ENCODE results near the gene EEIG1. TPM values are rescaled to one million over a fixed set of nuclear protein-coding genes. Genes with fewer than 3 reads are reported as not detected.
"Not testable (repeated sequence)": the region's sequence is repeated elsewhere in the genome, so short reads cannot be mapped to it uniquely, and the experiment has no call there.

Gene EEIG1
- total RNA-seq, 1 donor from 2014 or later, result 27.3 TPM

GRCh38 chr9:128025736-128026135 is 44.9 kb upstream of the EEIG1 start:
- Mint-ChIP-seq H3K36me3 (ENCODE audit: low read depth, unreplicated experiment) (no peaks in the 10 kb centered on the region), H3K27me3 (ENCODE audit: unreplicated experiment) (peaks cover 2% of the 10 kb centered on the region), H3K4me1 (ENCODE audit: unreplicated experiment) (peaks cover 10% of the 10 kb centered on the region), H3K4me3 (ENCODE audit: unreplicated experiment) (no peak overlapping the region), H3K27ac (ENCODE audit: unreplicated experiment) (no peak overlapping the region), H3K9me3 (ENCODE audit: unreplicated experiment) (no peaks in the 10 kb centered on the region)
- no peak for TF ChIP-seq CTCF (IDR thresholded peaks at IDR 0.05; ENCODE audit: unreplicated experiment)
- DNase-seq (ENCODE audit: low spot score), result no peak

GRCh38 chr9:128024761-128025308 is 44.0 kb upstream of the EEIG1 start:
- no peak overlapping the region for H3K27ac Mint-ChIP-seq (ENCODE audit: unreplicated experiment)
- H3K9me3 Mint-ChIP-seq (ENCODE audit: unreplicated experiment), result no peaks in the 10 kb centered on the region
- no peak for TF ChIP-seq CTCF (IDR thresholded peaks at IDR 0.05; ENCODE audit: unreplicated experiment)
- no peak for DNase-seq (ENCODE audit: low spot score)
- H3K4me1 Mint-ChIP-seq (ENCODE audit: unreplicated experiment), result peaks cover 10% of the 10 kb centered on the region
- H3K4me3 Mint-ChIP-seq (ENCODE audit: unreplicated experiment), result no peak overlapping the region
- H3K36me3 Mint-ChIP-seq (ENCODE audit: low read depth, unreplicated experiment), result no peaks in the 10 kb centered on the region
- H3K27me3 Mint-ChIP-seq (ENCODE audit: unreplicated experiment), result peaks cover 2% of the 10 kb centered on the region

DNA sequence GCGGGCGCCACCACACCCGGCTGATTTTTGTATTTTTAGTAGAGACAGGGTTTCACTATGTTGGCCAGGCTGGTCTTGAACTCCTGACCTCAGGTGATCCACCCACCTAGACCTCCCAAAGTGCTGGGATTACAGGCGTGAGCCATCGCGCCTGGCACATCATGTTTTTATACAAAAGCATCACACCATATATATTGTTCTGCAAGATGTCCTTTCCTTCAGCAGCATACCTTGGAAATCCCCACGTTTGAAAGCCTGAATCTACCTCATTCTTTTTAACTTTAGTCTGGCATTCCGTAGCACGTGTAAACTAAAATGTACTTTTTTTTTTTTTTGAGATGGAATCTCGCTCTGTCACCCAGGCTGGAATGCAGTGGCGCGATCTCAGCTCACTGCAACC is 42.9 kb upstream of the EEIG1 start:
- not testable (repeated sequence) for H3K36me3 Mint-ChIP-seq (ENCODE audit: low read depth, unreplicated experiment)

GRCh38 chr9:128022886-128023285 is 42.1 kb upstream of the EEIG1 start:
- no peak overlapping the region for H3K27ac Mint-ChIP-seq (ENCODE audit: unreplicated experiment)
- peaks cover 10% of the 10 kb centered on the region for H3K4me1 Mint-ChIP-seq (ENCODE audit: unreplicated experiment)
- H3K36me3 Mint-ChIP-seq (ENCODE audit: low read depth, unreplicated experiment), result no peaks in the 10 kb centered on the region
- H3K4me3 Mint-ChIP-seq (ENCODE audit: unreplicated experiment), result no peak overlapping the region
- DNase-seq (ENCODE audit: low spot score), result no peak
- H3K9me3 Mint-ChIP-seq (ENCODE audit: unreplicated experiment), result no peaks in the 10 kb centered on the region
- H3K27me3 Mint-ChIP-seq (ENCODE audit: unreplicated experiment), result peaks cover 2% of the 10 kb centered on the region
- TF ChIP-seq CTCF (IDR thresholded peaks at IDR 0.05; ENCODE audit: unreplicated experiment), result no peak

More for the DNA sequence above, 42.9 kb upstream of the EEIG1 start:
- not testable (repeated sequence) for H3K27me3 Mint-ChIP-seq (ENCODE audit: unreplicated experiment); H3K4me3 Mint-ChIP-seq (ENCODE audit: unreplicated experiment); DNase-seq (ENCODE audit: low spot score); H3K9me3 Mint-ChIP-seq (ENCODE audit: unreplicated experiment); H3K27ac Mint-ChIP-seq (ENCODE audit: unreplicated experiment)
- peaks cover 10% of the 10 kb centered on the region for H3K4me1 Mint-ChIP-seq (ENCODE audit: unreplicated experiment)

GRCh38 chr9:128021098-128021497 is 40.3 kb upstream of the EEIG1 start:
- H3K36me3 Mint-ChIP-seq (ENCODE audit: low read depth, unreplicated experiment), result no peaks in the 10 kb centered on the region
- H3K27ac Mint-ChIP-seq (ENCODE audit: unreplicated experiment), result no peak overlapping the region
- peaks cover 2% of the 10 kb centered on the region for H3K27me3 Mint-ChIP-seq (ENCODE audit: unreplicated experiment)
- H3K4me1 Mint-ChIP-seq (ENCODE audit: unreplicated experiment), result peaks cover under 1% of the 10 kb centered on the region
- no peaks in the 10 kb centered on the region for H3K9me3 Mint-ChIP-seq (ENCODE audit: unreplicated experiment)
- H3K4me3 Mint-ChIP-seq (ENCODE audit: unreplicated experiment), result no peak overlapping the region
- TF ChIP-seq CTCF (IDR thresholded peaks at IDR 0.05; ENCODE audit: unreplicated experiment), result no peak
- DNase-seq (ENCODE audit: low spot score), result no peak
